Sigmoid colon (tissue), 7 donors: Measurements from ENCODE around the gene NDE1. TPM values are rescaled to one million over a fixed set of nuclear protein-coding genes. Genes with fewer than 3 reads are reported as not detected.

Experiments
- DNase-seq: peaks from one replicate; pipeline ENCODE4 v3.0.0-alpha.2; 2019
- H3K27ac ChIP-seq, 4 donors: fragments of 200-600 bp; sonication (generic); one replicate each; pipeline ENCODE4 v1.5.1; 2016 to 2019; ENCODE audit warnings: mild to moderate bottlenecking in 1 of 4
- H3K27me3 ChIP-seq, 3 donors: fragments of 200-600 bp; sonication (generic); one replicate each; pipeline ENCODE4 v1.5.1; 2019; ENCODE audit warnings: mild to moderate bottlenecking in 1 of 3
- H3K36me3 ChIP-seq, 4 donors: fragments of 200-600 bp; sonication (generic); one replicate each; pipeline ENCODE4 v1.5.1; 2016 to 2019
- H3K4me1 ChIP-seq, 4 donors: fragments of 200-600 bp; sonication (generic); one replicate each; pipeline ENCODE4 v1.5.1; 2017 to 2019
- H3K4me3 ChIP-seq, 4 donors: fragments of 200-600 bp; sonication (generic); one replicate each; pipeline ENCODE4 v1.5.1; 2017 to 2019; ENCODE audit warnings: mild to moderate bottlenecking in 2 of 4, moderate library complexity in 1 of 4
- H3K9me3 ChIP-seq, 4 donors: fragments of 200-600 bp in 3 of 4; sonication (generic) in 3 of 4; one replicate each; pipeline versions ENCODE4 v1.5.1 to v1.6.1; 2013 to 2019
- EP300 ChIP-seq, 4 donors: sonication (generic); formaldehyde crosslinking; IDR thresholded peaks; one replicate each; pipeline ENCODE4 v1.6.1; 2017; ENCODE audit warnings: antibody characterized with exemption in 4 of 4
- POLR2A ChIP-seq, 2 donors: fragments of 450-650 bp; IDR thresholded peaks; one replicate each; pipeline ENCODE4 v1.6.1; 2016; ENCODE audit warnings: antibody characterized with exemption in 2 of 2, mild to moderate bottlenecking in 2 of 2, moderate library complexity in 2 of 2
- POLR2AphosphoS5 ChIP-seq, 4 donors: sonication (generic); formaldehyde crosslinking; IDR thresholded peaks; one replicate each; pipeline ENCODE4 v1.6.1; 2017; ENCODE audit warnings: antibody characterized with exemption in 4 of 4
- WGBS, 2 donors: extraction: QIAGEN DNeasy Blood & Tissue Kit; methylation state at CpG; one replicate each; pipeline ENCODE4 v1.1.7; 2013; 5-methylcytosine and 5-hydroxymethylcytosine counted together
- intact Hi-C: fragments of 100-400 bp; cut with DNase I; formaldehyde crosslinking; loops from one replicate; pipeline ENCODE4 v1.15.1; 2023
- polyA plus RNA-seq, 3 donors: library from polyadenylated mRNA; stranded (reverse); fragments of 200-250 nt; gene quantifications; one replicate each; pipeline ENCODE4 v1.2.3, GENCODE V29; 2013
- total RNA-seq, 4 donors: library from RNA; depleted of rRNA; stranded (reverse); fragments of >200 nt; gene quantifications; one replicate each; pipeline ENCODE4 v1.1.0, GENCODE V29; 2016
- TF ChIP-seq, protein P1 (sequence below), 4 experiments: fragments of 450-650 bp in 3 of 4; fragments of 200-600 bp in 1 of 4; IDR thresholded peaks; one replicate each; pipeline ENCODE4 v1.5.1; 2016 to 2019; ENCODE audit warnings: antibody characterized with exemption in 4 of 4, mild to moderate bottlenecking in 3 of 4, moderate library complexity in 2 of 4
- donor health status: healthy with polysubstance abuse.
- donor health status: Bipolar disorder and iron deficiency.
- donor health status: healthy.

The NDE1 gene
- total and polyA plus RNA-seq, 7 donors: 11.3 to 86.1 (median 29.3) TPM

GRCh38 chr16:15608398-15609285, 41.4 kb upstream of the NDE1 start:
- Histone ChIP-seq H3K9me3 (no peaks in the 10 kb centered on the region), H3K4me1 (peaks cover 0 to 6% (median 0%) of the 10 kb centered on the region in 4 donors), H3K27me3 (no peaks in the 10 kb centered on the region), H3K27ac (peak overlapping the region in 1 of 4 donors; percentile 24), H3K4me3 (no peak overlapping the region), H3K36me3 (peaks cover 28 to 99% (median 42%) of the 10 kb centered on the region in 4 donors)
- DNase-seq: no peak
- intact Hi-C loops: no loop called here
- 86 to 91% methylated on average over 19 of the region's 19 CpGs for WGBS, 2 donors
- no peak for TF ChIP-seq POLR2A (IDR thresholded peaks at IDR 0.05)
- TF ChIP-seq, protein P1, sequence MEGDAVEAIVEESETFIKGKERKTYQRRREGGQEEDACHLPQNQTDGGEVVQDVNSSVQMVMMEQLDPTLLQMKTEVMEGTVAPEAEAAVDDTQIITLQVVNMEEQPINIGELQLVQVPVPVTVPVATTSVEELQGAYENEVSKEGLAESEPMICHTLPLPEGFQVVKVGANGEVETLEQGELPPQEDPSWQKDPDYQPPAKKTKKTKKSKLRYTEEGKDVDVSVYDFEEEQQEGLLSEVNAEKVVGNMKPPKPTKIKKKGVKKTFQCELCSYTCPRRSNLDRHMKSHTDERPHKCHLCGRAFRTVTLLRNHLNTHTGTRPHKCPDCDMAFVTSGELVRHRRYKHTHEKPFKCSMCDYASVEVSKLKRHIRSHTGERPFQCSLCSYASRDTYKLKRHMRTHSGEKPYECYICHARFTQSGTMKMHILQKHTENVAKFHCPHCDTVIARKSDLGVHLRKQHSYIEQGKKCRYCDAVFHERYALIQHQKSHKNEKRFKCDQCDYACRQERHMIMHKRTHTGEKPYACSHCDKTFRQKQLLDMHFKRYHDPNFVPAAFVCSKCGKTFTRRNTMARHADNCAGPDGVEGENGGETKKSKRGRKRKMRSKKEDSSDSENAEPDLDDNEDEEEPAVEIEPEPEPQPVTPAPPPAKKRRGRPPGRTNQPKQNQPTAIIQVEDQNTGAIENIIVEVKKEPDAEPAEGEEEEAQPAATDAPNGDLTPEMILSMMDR (IDR thresholded peaks at IDR 0.05): no peak
- no peak for TF ChIP-seq POLR2AphosphoS5 (IDR thresholded peaks at IDR 0.05)
- no peak for TF ChIP-seq EP300 (IDR thresholded peaks at IDR 0.05)

DNA sequence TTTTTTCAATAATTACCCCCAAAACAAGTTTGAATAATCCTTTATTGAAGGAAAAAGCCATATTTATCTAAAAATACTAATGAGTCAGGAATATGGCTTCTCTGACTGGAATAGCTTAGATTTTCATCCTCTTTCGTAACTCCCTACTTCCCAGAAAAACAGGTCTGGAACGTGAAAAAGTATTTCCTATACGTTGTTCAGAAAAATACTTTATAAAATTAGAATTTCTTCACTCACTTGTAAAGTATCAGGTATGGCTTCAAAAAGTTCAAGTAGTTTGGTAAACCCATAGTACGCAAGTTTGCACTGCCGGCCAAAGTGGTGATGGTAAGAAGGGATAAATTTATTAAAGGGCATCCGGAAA, 40.8 kb upstream of the NDE1 start:
- H3K27ac ChIP-seq: no peak overlapping the region
- H3K36me3 ChIP-seq: peaks cover 25 to 99% (median 38%) of the 10 kb centered on the region in 4 donors
- TF ChIP-seq POLR2A (IDR thresholded peaks at IDR 0.05): no peak
- TF ChIP-seq POLR2AphosphoS5 (IDR thresholded peaks at IDR 0.05): no peak
- 95 to 96% methylated on average over 6 of the region's 6 CpGs for WGBS, 2 donors
- DNase-seq: no peak
- peaks cover 0 to 6% (median 0%) of the 10 kb centered on the region in 4 donors for H3K4me1 ChIP-seq
- H3K9me3 ChIP-seq: no peaks in the 10 kb centered on the region
- H3K4me3 ChIP-seq: no peak overlapping the region
- no peaks in the 10 kb centered on the region for H3K27me3 ChIP-seq
- intact Hi-C loops: no loop called here

DNA sequence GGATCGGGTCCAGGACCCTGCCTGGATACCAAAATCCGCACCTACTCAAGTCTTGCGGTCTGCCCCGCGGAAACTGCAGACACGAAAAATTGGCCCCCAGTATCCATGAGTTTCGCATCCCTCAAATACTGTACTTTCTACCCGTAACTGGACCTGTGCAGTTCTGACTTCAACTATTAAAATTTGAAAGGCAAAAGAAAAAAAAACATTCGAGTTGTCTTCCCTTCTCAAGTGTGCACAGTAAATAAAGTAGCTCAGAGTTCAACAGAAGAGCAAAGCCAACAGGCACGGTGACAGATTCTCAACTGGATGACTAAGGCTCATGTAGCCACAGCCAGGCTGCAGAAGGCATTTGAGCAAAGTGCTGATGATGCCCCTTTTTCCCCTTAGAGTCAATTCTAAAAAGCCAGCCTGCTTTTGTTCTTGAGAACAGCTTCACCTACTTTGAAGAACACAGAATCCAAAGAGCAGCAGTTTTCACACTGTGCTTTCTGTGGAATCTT, 39.6 kb upstream of the NDE1 start:
- TF ChIP-seq POLR2AphosphoS5 (IDR thresholded peaks at IDR 0.05): no peak
- no peak for TF ChIP-seq EP300 (IDR thresholded peaks at IDR 0.05)
- no peak for TF ChIP-seq POLR2A (IDR thresholded peaks at IDR 0.05)
- TF ChIP-seq, protein P1 (IDR thresholded peaks at IDR 0.05): no peak
- intact Hi-C loops: no loop called here
- no peak overlapping the region for H3K4me3 ChIP-seq
- H3K27ac ChIP-seq: no peak overlapping the region
- H3K9me3 ChIP-seq: no peaks in the 10 kb centered on the region
- H3K4me1 ChIP-seq: peaks cover 0 to 6% (median 0%) of the 10 kb centered on the region in 4 donors
- H3K27me3 ChIP-seq: no peaks in the 10 kb centered on the region
- 91 to 95% methylated on average over 10 of the region's 10 CpGs for WGBS, 2 donors
- DNase-seq: no peak
- H3K36me3 ChIP-seq: peaks cover 26 to 99% (median 45%) of the 10 kb centered on the region in 4 donors

GRCh38 chr16:15611610-15612009, 38.4 kb upstream of the NDE1 start:
- intact Hi-C loops: no loop called here
- TF ChIP-seq POLR2A (IDR thresholded peaks at IDR 0.05): no peak
- no peak for TF ChIP-seq POLR2AphosphoS5 (IDR thresholded peaks at IDR 0.05)
- TF ChIP-seq, protein P1 (IDR thresholded peaks at IDR 0.05): no peak
- TF ChIP-seq EP300 (IDR thresholded peaks at IDR 0.05): no peak
- Histone ChIP-seq H3K27ac (no peak overlapping the region), H3K9me3 (no peaks in the 10 kb centered on the region), H3K4me1 (peaks cover 0 to 6% (median 0%) of the 10 kb centered on the region in 4 donors), H3K36me3 (peaks cover 35 to 99% (median 55%) of the 10 kb centered on the region in 4 donors), H3K4me3 (no peak overlapping the region), H3K27me3 (no peaks in the 10 kb centered on the region)
- WGBS, 2 donors: 93% methylated on average over 7 of the region's 7 CpGs
- no peak for DNase-seq

GRCh38 chr16:15613676-15614075, 36.4 kb upstream of the NDE1 start:
- 93 to 95% methylated on average over 4 of the region's 4 CpGs for WGBS, 2 donors
- Histone ChIP-seq H3K27ac (no peak overlapping the region), H3K4me1 (no peaks in the 10 kb centered on the region), H3K27me3 (no peaks in the 10 kb centered on the region), H3K36me3 (peaks cover 38 to 99% (median 50%) of the 10 kb centered on the region in 4 donors), H3K9me3 (no peaks in the 10 kb centered on the region), H3K4me3 (no peak overlapping the region)
- DNase-seq: no peak
- intact Hi-C loops: no loop called here
- no peak for TF ChIP-seq EP300 (IDR thresholded peaks at IDR 0.05)
- TF ChIP-seq POLR2A (IDR thresholded peaks at IDR 0.05): no peak
- TF ChIP-seq, protein P1 (IDR thresholded peaks at IDR 0.05): no peak
- TF ChIP-seq POLR2AphosphoS5 (IDR thresholded peaks at IDR 0.05): no peak
